HepG2 (cell line): ENCODE data around the gene POU2F1. TPM values are rescaled to one million over a fixed set of nuclear protein-coding genes. Genes with fewer than 3 reads are reported as not detected.

Experiments
- ATAC-seq: fragments of 200-7000 bp; cut with Tn5 transposase; 3 replicates; pipeline ENCODE4 v1.9.1; 2020; ENCODE audit warnings: mild to moderate bottlenecking, moderate library complexity
- BruUV-seq: library from RNA; stranded (reverse); fragments of 400-500 nt; replicated peaks from 2 replicates; lab custom pipeline; 2021; lab: Mats Ljungman, UMichigan
- CTCF ChIA-PET: fragments of 300-600 bp; formaldehyde crosslinking; extraction: SDS; loops from one replicate; lab custom pipeline; 2021; ENCODE audit warnings: low total read pairs, inconsistent platforms, low intra/inter-chr PET ratio; lab: Yijun Ruan, JAX
- POLR2A ChIA-PET: fragments of 350-600 bp; sonication (Branson Sonifier 250); formaldehyde crosslinking; loops from one replicate; lab custom pipeline; 2020; ENCODE audit warnings: antibody characterized with exemption, inconsistent platforms; lab: Yijun Ruan, JAX
- DNase-seq: peaks from one replicate; pipeline ENCODE4 v3.0.0-alpha.2; 2015; ENCODE audit warnings: low spot score
- FAIRE-seq: peaks from 3 replicates; lab custom pipeline; 2011; peaks lifted over from hg19 to GRCh38; lab: Jason Lieb, UNC
- H2AFZ ChIP-seq: one replicate; pipeline ENCODE4 v1.6.1; 2011; ENCODE audit warnings: low read length, inconsistent platforms
- H3K27ac ChIP-seq: fragments of 300-600 bp; 3 replicates; pipeline ENCODE4 v1.8.0; 2011; ENCODE audit warnings: mixed run types, mild to moderate bottlenecking, mixed read lengths, low read length, inconsistent platforms; ENCODE audit not compliant: insufficient read depth; ENCODE audit errors: extremely low read length
- H3K27me3 ChIP-seq, 2 experiments: fragments of 200-600 bp in 1 of 2; 2 replicates in 1 of 2; 3 replicates in 1 of 2; pipeline versions ENCODE4 v1.6.0 to v1.8.0; 2011; ENCODE audit warnings: low read length in 2 of 2, mild to moderate bottlenecking in 2 of 2, moderate library complexity in 2 of 2, inconsistent platforms in 1 of 2; ENCODE audit not compliant: insufficient read depth in 2 of 2, control insufficient read depth in 1 of 2
- H3K36me3 ChIP-seq, 2 experiments: fragments of 200-600 bp in 1 of 2; replicated peaks in 1 of 2; 2 replicates in 1 of 2; 3 replicates in 1 of 2; pipeline versions ENCODE4 v1.5.1 to v1.8.0; 2011; ENCODE audit warnings: low read length in 2 of 2, inconsistent platforms in 1 of 2; ENCODE audit not compliant: insufficient read depth in 2 of 2, control insufficient read depth in 1 of 2
- H3K4me1 ChIP-seq: 2 replicates; pipeline ENCODE4 v1.5.1; 2012; ENCODE audit warnings: low read length, inconsistent platforms; ENCODE audit not compliant: insufficient read depth
- H3K4me2 ChIP-seq: 2 replicates; pipeline ENCODE4 v1.6.0; 2011; ENCODE audit warnings: low read depth, low read length, inconsistent platforms
- H3K4me3 ChIP-seq, 3 experiments: fragments of 200-600 bp in 1 of 3; sonication (generic), shearing (Covaris generic) in 1 of 3; replicated peaks in 1 of 3; 2 replicates each; pipeline ENCODE4 v1.5.1; 2011 to 2016; ENCODE audit warnings: low read length in 3 of 3, inconsistent platforms in 2 of 3, low read depth in 2 of 3, mild to moderate bottlenecking in 2 of 3, control low read depth in 1 of 3, mixed read lengths in 1 of 3; ENCODE audit not compliant: insufficient read depth in 1 of 3
- H3K79me2 ChIP-seq: one replicate; pipeline ENCODE4 v1.6.1; 2011; ENCODE audit warnings: low read length, inconsistent platforms; ENCODE audit not compliant: insufficient read depth
- H3K9ac ChIP-seq: 2 replicates; pipeline ENCODE4 v1.6.0; 2011; ENCODE audit warnings: mild to moderate bottlenecking, low read depth, low read length, inconsistent platforms; ENCODE audit not compliant: insufficient read depth
- H3K9me3 ChIP-seq: 2 replicates; pipeline ENCODE4 v1.5.1; 2012; ENCODE audit warnings: mild to moderate bottlenecking, low read length
- H4K20me1 ChIP-seq: 2 replicates; pipeline ENCODE4 v1.6.0; 2011; ENCODE audit warnings: inconsistent platforms, mild to moderate bottlenecking, low read length, moderate library complexity; ENCODE audit not compliant: insufficient read depth
- HNRNPH1 ChIP-seq: fragments of 200-400 bp; formaldehyde crosslinking; optimal IDR thresholded peaks from 2 replicates; pipeline ENCODE3; 2017; ENCODE audit warnings: mild to moderate bottlenecking, low read depth, low read length
- KDM4B ChIP-seq: sonication (generic); formaldehyde crosslinking; IDR thresholded peaks from 2 replicates; pipeline ENCODE4 v1.4.0; 2020; ENCODE audit warnings: missing genetic modification reagents
- MEIS2 ChIP-seq: sonication (generic); formaldehyde crosslinking; IDR thresholded peaks from 2 replicates; pipeline ENCODE4 v1.9.0; 2021; ENCODE audit warnings: mild to moderate bottlenecking, missing genetic modification reagents
- NCOA5 ChIP-seq: sonication (generic); formaldehyde crosslinking; IDR thresholded peaks from 2 replicates; pipeline ENCODE4 v1.4.0; 2020; ENCODE audit warnings: missing genetic modification reagents
- NCOR1 ChIP-seq: fragments of 200-600 bp; sonication (generic); IDR thresholded peaks from 2 replicates; pipeline ENCODE4 v1.7.0; 2017; ENCODE audit warnings: antibody characterized with exemption, low read length, borderline replicate concordance
- NFIC ChIP-seq: IDR thresholded peaks from 2 replicates; pipeline ENCODE4 v1.6.1; 2012; ENCODE audit warnings: mild to moderate bottlenecking, low read length, inconsistent platforms
- ONECUT2 ChIP-seq: sonication (generic); formaldehyde crosslinking; IDR thresholded peaks from 2 replicates; pipeline ENCODE4 v1.4.0; 2020; ENCODE audit warnings: missing genetic modification reagents
- SAP130 ChIP-seq: IDR thresholded peaks from 2 replicates; pipeline ENCODE4 v1.6.1; 2016; ENCODE audit warnings: low read depth
- TEAD3 ChIP-seq: optimal IDR thresholded peaks from 2 replicates; pipeline ENCODE3; 2016; ENCODE audit warnings: borderline replicate concordance
- XRCC5 ChIP-seq: fragments of 200-400 bp; formaldehyde crosslinking; optimal IDR thresholded peaks from 2 replicates; pipeline ENCODE3; 2017; ENCODE audit warnings: mild to moderate bottlenecking, low read length
- ZBTB38 ChIP-seq: sonication (generic); formaldehyde crosslinking; IDR thresholded peaks from 2 replicates; pipeline ENCODE4 v1.5.1; 2020; ENCODE audit warnings: mild to moderate bottlenecking, missing genetic modification reagents
- ZNF24 ChIP-seq: fragments of 450-650 bp; IDR thresholded peaks from 2 replicates; pipeline ENCODE4 v1.6.1; 2017; ENCODE audit warnings: antibody characterized with exemption, mild to moderate bottlenecking
- ZNF382 ChIP-seq: sonication (generic); formaldehyde crosslinking; IDR thresholded peaks from 2 replicates; pipeline ENCODE4 v1.5.0; 2020; ENCODE audit warnings: missing genetic modification reagents, mild to moderate bottlenecking, borderline replicate concordance
- WGBS: methylation state at CpG from one replicate; pipeline ENCODE4 v1.1.6; 2017; ENCODE audit warnings: low lambda C conversion rate; 5-methylcytosine and 5-hydroxymethylcytosine counted together
- in situ Hi-C: cut with HindIII; loops from 2 replicates; pipeline ENCODE4 v1.10.0; 2017; ENCODE audit warnings: low pct_unique_long_range_greater_than_20kb; ENCODE audit not compliant: extremely low pct_ligation_motif_present
- intact Hi-C: fragments of 100-400 bp; cut with micrococcal nuclease; formaldehyde crosslinking; loops from one replicate; pipeline ENCODE4 v1.10.0; 2022; ENCODE audit not compliant: unreplicated experiment
- polyA plus RNA-seq, 8 experiments: library from polyadenylated mRNA; depleted of rRNA in 3 of 8; stranded (reverse) in 7 of 8; unstranded in 1 of 8; fragments of >200 nt; fragmentation: Illumina TruSeq in 4 of 8; extraction: Trizol in 4 of 8; gene quantifications; 2 replicates each; pipeline versions ENCODE4 v1.2.1 to v1.2.3, GENCODE V29; 2011 to 2016; ENCODE audit warnings: low read depth in 4 of 8, missing spikeins in 1 of 8, mixed read lengths in 1 of 8; ENCODE audit not compliant: insufficient read depth in 1 of 8
- total RNA-seq, 5 experiments: library from RNA; depleted of rRNA; stranded (reverse); fragments of >200 nt; fragmentation: Illumina TruSeq; extraction: Trizol; gene quantifications; 2 replicates each; pipeline ENCODE4 v1.2.3, GENCODE V29; 2016; ENCODE audit warnings: low read depth in 1 of 5

The POU2F1 gene
- total and polyA plus RNA-seq, 2 of the 13 experiments (the other 11 are each of a cell fraction or from before 2014, with no cell fraction given) = 10.2 to 13.0 TPM

DNA sequence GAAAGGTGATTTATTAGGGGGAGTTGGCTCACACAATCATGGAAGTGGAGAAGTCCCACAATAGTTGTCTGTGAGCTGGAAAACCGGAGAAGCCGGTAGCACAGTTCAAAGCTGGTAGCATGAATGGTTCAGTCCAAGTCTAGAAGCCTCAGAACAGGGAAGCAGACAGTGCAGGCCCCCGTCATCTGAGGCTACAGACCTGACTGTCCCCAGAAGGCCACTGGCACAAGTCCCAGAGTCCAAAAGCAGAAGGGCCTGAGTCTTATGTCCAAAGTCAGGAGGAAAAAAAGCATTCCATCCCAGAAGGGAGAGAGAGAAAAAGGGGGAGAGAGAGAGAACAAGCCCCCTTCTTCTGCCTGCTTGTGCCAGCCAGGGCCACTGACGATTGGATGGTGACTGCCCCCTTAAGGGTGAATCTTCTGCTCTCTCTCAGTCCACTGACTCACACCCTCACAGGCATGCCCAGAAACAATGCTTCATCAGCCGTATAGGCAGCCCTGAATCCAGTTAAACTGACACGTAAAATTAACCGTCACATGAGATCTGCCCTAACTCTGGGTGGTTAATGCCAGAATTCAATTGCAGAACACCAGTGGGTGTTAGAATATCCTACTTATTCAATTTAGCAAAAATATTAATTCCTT is 49.3 kb upstream of the POU2F1 start (continued):
- TF ChIP-seq NCOR1 = no peak
- TF ChIP-seq ONECUT2 (CRISPR knock-in tag) = no peak
- no peak for TF ChIP-seq TEAD3 (CRISPR knock-in tag)
- no peak for TF ChIP-seq SAP130 (CRISPR knock-in tag)

DNA sequence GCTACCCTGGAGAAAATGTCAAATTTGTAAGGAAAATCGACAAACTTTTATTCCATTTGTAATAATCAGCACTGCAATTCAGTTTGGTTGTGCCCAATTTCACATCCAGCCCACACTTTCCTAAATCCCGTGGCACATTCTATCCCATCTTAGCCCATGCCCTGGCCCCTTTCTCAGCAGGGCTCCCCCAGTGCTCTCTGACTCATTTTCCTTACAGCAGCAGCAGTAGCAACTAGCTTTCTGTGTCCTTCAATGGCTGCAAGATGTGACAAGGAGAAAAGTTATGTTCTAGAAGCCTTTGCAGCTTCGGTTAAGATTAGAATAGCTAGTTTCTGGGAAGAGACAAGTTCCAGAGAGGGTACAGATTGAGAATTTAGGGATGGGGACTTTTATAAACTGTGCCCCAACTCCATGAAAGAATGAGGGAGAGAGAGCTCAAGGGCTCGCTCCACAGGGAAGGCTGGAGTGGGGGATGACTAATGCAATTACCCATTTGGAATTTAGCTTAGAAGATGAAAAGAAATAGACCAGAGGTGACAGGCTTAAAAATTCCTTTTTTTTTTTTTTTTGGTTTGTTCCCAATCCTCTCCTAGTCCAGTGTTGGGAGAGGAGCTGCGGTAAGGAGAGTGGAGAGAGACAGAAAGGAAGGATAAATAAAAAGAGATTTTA is 47.0 kb upstream of the POU2F1 start:
- H2AFZ ChIP-seq = no peak overlapping the region
- peaks cover 0 to 26% of the 10 kb centered on the region in 2 experiments; a peak in 3 of 5 replicates for H3K27me3 ChIP-seq
- ChIA-PET CTCF (no interaction called here), POLR2A (no interaction called here)
- no peak overlapping the region for H3K9ac ChIP-seq
- FAIRE-seq = no peak
- TF ChIP-seq ZNF382 (CRISPR knock-in tag) (no peak), MEIS2 (CRISPR knock-in tag) (no peak), HNRNPH1 (no peak), NFIC (no peak), ZBTB38 (no peak), XRCC5 (no peak), KDM4B (CRISPR knock-in tag) (no peak), NCOA5 (CRISPR knock-in tag) (no peak), ZNF24 (no peak)
- H3K79me2 ChIP-seq = no peaks in the 10 kb centered on the region
- no peaks in the 10 kb centered on the region for H3K36me3 ChIP-seq
- no TSS peak for BruUV-seq
- no peaks in the 10 kb centered on the region for H3K4me1 ChIP-seq
- H3K4me3 ChIP-seq = no peak overlapping the region
- no peak for DNase-seq
- H3K27ac ChIP-seq = no peak overlapping the region
- 2% methylated on average over 5 of the region's 5 CpGs for WGBS
- no peak overlapping the region for H3K4me2 ChIP-seq
- no peaks in the 10 kb centered on the region for H4K20me1 ChIP-seq
- in situ Hi-C loops = no loop called here
- intact Hi-C loops = no loop called here
- H3K9me3 ChIP-seq = no peaks in the 10 kb centered on the region
- no peak for ATAC-seq
